CD14-positive monocyte (primary cell): ENCODE data around the gene ERBB4. TPM values are rescaled to one million over a fixed set of nuclear protein-coding genes. Genes with fewer than 3 reads are reported as not detected.

Source experiments
- DNase-seq, 3 donors: peaks; one replicate each; pipeline ENCODE4 v3.0.0-alpha.2; 2011 to 2022
- H2AFZ ChIP-seq: 2 replicates; pipeline ENCODE4 v1.6.0; 2012; ENCODE audit warnings: mild to moderate bottlenecking, low read depth, low read length, inconsistent platforms; ENCODE audit not compliant: insufficient read depth, poor library complexity, severe bottlenecking
- H3K27ac ChIP-seq, 2 donors: 1 replicate in 1 of 2; 2 replicates in 1 of 2; pipeline ENCODE4 v1.5.1; 2012 to 2013; ENCODE audit warnings: low read length in 2 of 2, control low read depth in 1 of 2, inconsistent platforms in 1 of 2, low read depth in 1 of 2, mild to moderate bottlenecking in 1 of 2
- H3K27me3 ChIP-seq, 2 donors: one replicate each; pipeline versions ENCODE4 v1.6.0 to v1.6.1; 2011 to 2013; ENCODE audit warnings: low read length in 2 of 2; ENCODE audit not compliant: control insufficient read depth in 2 of 2, insufficient read depth in 2 of 2
- H3K36me3 ChIP-seq, 2 donors: replicated peaks in 1 of 2; 1 replicate in 1 of 2; 2 replicates in 1 of 2; pipeline versions ENCODE4 v1.5.1 to v1.6.1; 2012 to 2013; ENCODE audit warnings: low read length in 2 of 2, control low read depth in 1 of 2, inconsistent platforms in 1 of 2, mild to moderate bottlenecking in 1 of 2; ENCODE audit not compliant: insufficient read depth in 2 of 2, control insufficient read depth in 1 of 2
- H3K4me1 ChIP-seq, 2 donors: 1 replicate in 1 of 2; 2 replicates in 1 of 2; pipeline versions ENCODE4 v1.5.1 to v1.6.1; 2012 to 2013; ENCODE audit warnings: low read length in 2 of 2, control low read depth in 1 of 2, inconsistent platforms in 1 of 2, mild to moderate bottlenecking in 1 of 2, moderate library complexity in 1 of 2; ENCODE audit not compliant: insufficient read depth in 2 of 2, control insufficient read depth in 1 of 2
- H3K4me2 ChIP-seq: replicated peaks from 2 replicates; pipeline ENCODE3; 2012; ENCODE audit warnings: low read length, moderate library complexity, mild to moderate bottlenecking; ENCODE audit not compliant: poor library complexity, severe bottlenecking; ENCODE audit errors: extremely low read depth
- H3K4me3 ChIP-seq, 3 experiments: fragments of 200-600 bp in 1 of 3; sonication (generic) in 1 of 3; replicated peaks in 1 of 3; 1 replicate in 2 of 3; 2 replicates in 1 of 3; pipeline ENCODE4 v1.5.1; 2011 to 2013; ENCODE audit warnings: low read length in 3 of 3, mild to moderate bottlenecking in 3 of 3, control low read depth in 2 of 3, low read depth in 2 of 3, inconsistent platforms in 1 of 3, moderate library complexity in 1 of 3
- H3K79me2 ChIP-seq: 2 replicates; pipeline ENCODE4 v1.6.0; 2012; ENCODE audit warnings: mild to moderate bottlenecking, control low read depth, inconsistent platforms, low read length, moderate library complexity; ENCODE audit not compliant: insufficient read depth
- H3K9ac ChIP-seq: 2 replicates; pipeline ENCODE4 v1.6.0; 2017; ENCODE audit warnings: low read length, mild to moderate bottlenecking; ENCODE audit not compliant: insufficient read depth, poor library complexity, severe bottlenecking
- H3K9me3 ChIP-seq, 2 donors: replicated peaks in 1 of 2; 1 replicate in 1 of 2; 2 replicates in 1 of 2; pipeline versions ENCODE4 v1.5.1 to v1.6.1; 2012 to 2013; ENCODE audit warnings: low read length in 2 of 2, control low read depth in 1 of 2; ENCODE audit not compliant: control insufficient read depth in 1 of 2, insufficient read depth in 1 of 2
- H4K20me1 ChIP-seq: 2 replicates; pipeline ENCODE4 v1.6.0; 2012; ENCODE audit warnings: mild to moderate bottlenecking, low read length, control low read depth, moderate library complexity; ENCODE audit not compliant: insufficient read depth
- H3K27ac Mint-ChIP-seq, 7 donors: one replicate each; pipeline ENCODE4 v1.8.0; 2020; ENCODE audit warnings: mild to moderate bottlenecking in 7 of 7, mixed read lengths in 7 of 7, moderate library complexity in 6 of 7, inconsistent platforms in 2 of 7
- H3K27me3 Mint-ChIP-seq, 3 donors: one replicate each; pipeline ENCODE4 v1.8.0; 2021 to 2022; ENCODE audit warnings: low read depth in 3 of 3, mild to moderate bottlenecking in 3 of 3, mixed read lengths in 3 of 3, moderate library complexity in 3 of 3, inconsistent platforms in 1 of 3
- H3K36me3 Mint-ChIP-seq, 2 donors: one replicate each; pipeline ENCODE4 v1.8.0; 2020; ENCODE audit warnings: mixed read lengths in 2 of 2, inconsistent platforms in 1 of 2, mild to moderate bottlenecking in 1 of 2
- H3K4me1 Mint-ChIP-seq: one replicate; pipeline ENCODE4 v1.8.0; 2020; ENCODE audit warnings: mild to moderate bottlenecking, mixed read lengths
- H3K4me3 Mint-ChIP-seq, 2 donors: one replicate each; pipeline ENCODE4 v1.8.0; 2020; ENCODE audit warnings: mild to moderate bottlenecking in 2 of 2, mixed read lengths in 2 of 2, moderate library complexity in 1 of 2
- H3K9me3 Mint-ChIP-seq, 7 donors: one replicate each; pipeline ENCODE4 v1.8.0; 2020 to 2022; ENCODE audit warnings: mixed read lengths in 7 of 7, mild to moderate bottlenecking in 6 of 7, moderate library complexity in 6 of 7, inconsistent platforms in 2 of 7
- WGBS: methylation state at CpG from one replicate; pipeline ENCODE4 v1.1.5; 2013; ENCODE audit warnings: missing lambda C conversion rate; ENCODE audit not compliant: insufficient coverage; 5-methylcytosine and 5-hydroxymethylcytosine counted together
- intact Hi-C, 2 donors: fragments of 100-400 bp; cut with micrococcal nuclease; formaldehyde crosslinking; loops; one replicate each; pipeline versions ENCODE4 v1.15.0 to v1.15.1; 2023
- polyA plus RNA-seq, 3 donors: library from polyadenylated mRNA; depleted of rRNA in 1 of 3; unstranded in 2 of 3; stranded (reverse) in 1 of 3; fragments of 300-500 nt in 2 of 3; fragments of >200 nt in 1 of 3; fragmentation: Illumina TruSeq in 2 of 3; gene quantifications; 1 replicate in 2 of 3; 2 replicates in 1 of 3; pipeline ENCODE4 v1.2.3, GENCODE V29; 2012 to 2021
- TF ChIP-seq, protein P1 (sequence below): fragments of 200-600 bp; IDR thresholded peaks from one replicate; pipeline ENCODE4 v1.8.0; 2022; ENCODE audit warnings: antibody characterized with exemption, mild to moderate bottlenecking

Gene ERBB4
- polyA plus RNA-seq, 3 donors: not detected

DNA sequence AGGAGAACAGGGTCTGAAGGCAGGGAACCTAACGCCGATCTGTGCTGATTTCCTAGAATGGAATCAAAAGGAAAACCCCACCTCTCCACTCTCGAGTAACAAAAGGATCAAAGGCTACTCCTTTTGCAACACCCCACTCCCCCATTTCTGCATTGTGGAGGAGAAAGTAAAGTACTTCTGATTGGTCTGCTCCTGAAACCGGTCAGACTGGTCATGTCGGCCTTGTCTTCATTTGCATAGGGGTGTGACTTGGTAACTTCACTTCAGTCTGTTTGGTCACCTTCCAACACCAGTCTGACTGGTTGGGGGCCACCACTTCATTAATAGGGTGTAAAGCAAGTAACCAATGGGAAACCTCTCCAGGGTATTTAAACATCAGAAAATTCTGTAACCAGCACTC, 771.9 kb downstream of the ERBB4 start:
- H3K4me3 Mint-ChIP-seq: no peak overlapping the region
- no peaks in the 10 kb centered on the region for H3K4me1 Mint-ChIP-seq
- H3K4me1 ChIP-seq: no peaks in the 10 kb centered on the region
- no CpG with 5 or more reads among the region's 5 CpGs for whole genome bisulfite sequencing
- H3K9ac ChIP-seq: no peak overlapping the region
- no peak overlapping the region for H3K4me2 ChIP-seq
- no peak overlapping the region for H3K27ac ChIP-seq
- intact Hi-C loops: no loop called here
- peaks cover 0 to 2% (median 0%) of the 10 kb centered on the region in 3 donors for H3K27me3 Mint-ChIP-seq
- no peaks in the 10 kb centered on the region for H3K79me2 ChIP-seq
- TF ChIP-seq, protein P1, sequence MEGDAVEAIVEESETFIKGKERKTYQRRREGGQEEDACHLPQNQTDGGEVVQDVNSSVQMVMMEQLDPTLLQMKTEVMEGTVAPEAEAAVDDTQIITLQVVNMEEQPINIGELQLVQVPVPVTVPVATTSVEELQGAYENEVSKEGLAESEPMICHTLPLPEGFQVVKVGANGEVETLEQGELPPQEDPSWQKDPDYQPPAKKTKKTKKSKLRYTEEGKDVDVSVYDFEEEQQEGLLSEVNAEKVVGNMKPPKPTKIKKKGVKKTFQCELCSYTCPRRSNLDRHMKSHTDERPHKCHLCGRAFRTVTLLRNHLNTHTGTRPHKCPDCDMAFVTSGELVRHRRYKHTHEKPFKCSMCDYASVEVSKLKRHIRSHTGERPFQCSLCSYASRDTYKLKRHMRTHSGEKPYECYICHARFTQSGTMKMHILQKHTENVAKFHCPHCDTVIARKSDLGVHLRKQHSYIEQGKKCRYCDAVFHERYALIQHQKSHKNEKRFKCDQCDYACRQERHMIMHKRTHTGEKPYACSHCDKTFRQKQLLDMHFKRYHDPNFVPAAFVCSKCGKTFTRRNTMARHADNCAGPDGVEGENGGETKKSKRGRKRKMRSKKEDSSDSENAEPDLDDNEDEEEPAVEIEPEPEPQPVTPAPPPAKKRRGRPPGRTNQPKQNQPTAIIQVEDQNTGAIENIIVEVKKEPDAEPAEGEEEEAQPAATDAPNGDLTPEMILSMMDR: no peak
- H3K9me3 Mint-ChIP-seq: peaks cover 0 to 7% (median 2%) of the 10 kb centered on the region in 7 donors
- H3K27me3 ChIP-seq: no peaks in the 10 kb centered on the region
- DNase-seq: no peak
- H3K36me3 Mint-ChIP-seq: no peaks in the 10 kb centered on the region
- H3K9me3 ChIP-seq: no peaks in the 10 kb centered on the region
- H3K4me3 ChIP-seq: no peak overlapping the region
- no peak overlapping the region for H3K27ac Mint-ChIP-seq
- no peaks in the 10 kb centered on the region for H4K20me1 ChIP-seq
- no peak overlapping the region for H2AFZ ChIP-seq
- H3K36me3 ChIP-seq: no peaks in the 10 kb centered on the region

DNA sequence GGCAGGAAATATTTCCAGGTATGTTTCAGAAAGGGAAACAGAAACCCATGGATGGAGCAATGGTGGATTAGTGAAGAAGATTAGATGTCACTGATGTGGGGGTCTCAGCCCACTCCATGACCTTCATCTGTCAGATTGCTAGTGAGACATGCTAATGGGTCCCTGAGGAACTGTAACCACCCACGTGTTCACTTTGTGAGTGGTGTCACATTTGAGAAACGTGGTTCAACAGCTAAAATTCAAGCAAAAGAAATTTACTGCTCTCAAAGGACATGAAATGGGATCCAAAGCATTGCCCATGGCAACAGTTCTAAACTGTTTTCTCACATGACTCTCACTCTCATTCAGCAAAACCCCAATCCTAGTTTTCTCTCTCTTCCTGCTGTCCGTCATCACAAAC, 776.1 kb downstream of the ERBB4 start:
- intact Hi-C loops: no loop called here
- no peak overlapping the region for H3K9ac ChIP-seq
- peaks cover 0 to 3% (median 0%) of the 10 kb centered on the region in 7 donors for H3K9me3 Mint-ChIP-seq
- no peak overlapping the region for H2AFZ ChIP-seq
- no peak for DNase-seq
- H3K4me3 ChIP-seq: no peak overlapping the region
- no peak overlapping the region for H3K27ac Mint-ChIP-seq
- no peaks in the 10 kb centered on the region for H3K9me3 ChIP-seq
- H3K27me3 Mint-ChIP-seq: peaks cover 0 to 2% (median 0%) of the 10 kb centered on the region in 3 donors
- H3K36me3 Mint-ChIP-seq: no peaks in the 10 kb centered on the region
- TF ChIP-seq, protein P1: no peak
- H3K27me3 ChIP-seq: no peaks in the 10 kb centered on the region
- H3K79me2 ChIP-seq: no peaks in the 10 kb centered on the region
- no peaks in the 10 kb centered on the region for H3K4me1 ChIP-seq
- H3K36me3 ChIP-seq: no peaks in the 10 kb centered on the region
- no peak overlapping the region for H3K4me3 Mint-ChIP-seq
- H3K4me1 Mint-ChIP-seq: no peaks in the 10 kb centered on the region
- no peak overlapping the region for H3K4me2 ChIP-seq
- no peak overlapping the region for H3K27ac ChIP-seq
- no peaks in the 10 kb centered on the region for H4K20me1 ChIP-seq
- WGBS: 88% methylated on average over 2 of the region's 3 CpGs
